Posterior cingulate gyrus (tissue), 11 donors: Measurements from ENCODE around the gene CPSF7.

Experiments used
- DNase-seq, 10 donors: peaks; one replicate each; pipeline versions ENCODE4 v3.0.0 to v3.0.0-alpha.2; 2020 to 2021; ENCODE audit warnings: mixed read lengths in 3 of 10
- intact Hi-C: fragments of 100-400 bp; cut with DNase I; formaldehyde crosslinking; loops from one replicate; pipeline ENCODE4 v1.15.1; 2023

The CPSF7 gene

DNA sequence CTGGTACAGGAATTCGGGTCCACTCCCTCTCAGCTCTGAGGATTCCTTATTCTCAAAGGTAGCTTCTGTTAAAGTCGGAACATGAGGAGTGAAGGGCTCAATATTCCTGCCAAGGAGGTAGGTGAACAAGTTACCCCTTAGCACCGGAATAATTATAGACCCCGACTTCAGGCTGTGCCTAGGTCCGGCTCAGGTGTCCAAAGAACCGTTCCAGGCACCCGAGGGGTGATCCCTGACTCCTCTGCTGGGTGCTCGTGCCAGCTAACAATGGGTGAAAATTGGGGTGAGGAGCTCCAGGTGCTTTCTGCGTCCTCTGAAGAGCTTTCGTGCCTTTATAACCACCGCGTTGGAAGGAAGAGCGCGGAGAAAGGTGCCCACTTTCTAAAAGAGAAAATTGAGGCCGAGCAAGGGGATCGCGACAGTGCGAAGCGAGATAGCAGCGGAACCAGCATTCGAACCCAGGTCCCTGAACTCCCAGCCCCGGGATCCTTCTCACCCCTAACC, 68.5 kb downstream of the CPSF7 start:
- intact Hi-C loops, result loop anchor here (1.0 kb wide), 1 partner anchor 28 kb away; the partner anchor contains the start of genes DDB1 and TKFC
- peak in 1 of 10 donors; percentile 56 for DNase-seq

DNA sequence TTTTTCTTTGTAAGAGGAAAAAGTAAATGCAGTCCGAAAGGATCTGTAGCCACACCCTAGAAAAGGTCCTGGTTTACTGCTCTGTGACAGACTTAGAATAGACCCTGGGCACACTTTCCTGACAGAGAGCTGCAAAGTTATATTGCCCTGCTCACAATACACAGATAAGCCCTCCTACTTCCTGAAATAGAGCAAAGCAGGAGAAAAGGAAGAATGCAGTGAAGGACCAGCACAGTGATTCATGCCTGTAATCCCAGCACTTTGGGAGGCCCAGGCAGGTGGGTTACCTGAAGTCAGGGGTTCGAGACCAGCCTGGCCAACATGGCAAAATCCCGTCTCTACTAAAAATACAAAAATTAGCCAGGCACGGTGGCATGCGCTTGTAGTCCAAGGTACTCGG, 70.3 kb downstream of the CPSF7 start:
- DNase-seq, result peak in 1 of 10 donors; percentile 37

DNA sequence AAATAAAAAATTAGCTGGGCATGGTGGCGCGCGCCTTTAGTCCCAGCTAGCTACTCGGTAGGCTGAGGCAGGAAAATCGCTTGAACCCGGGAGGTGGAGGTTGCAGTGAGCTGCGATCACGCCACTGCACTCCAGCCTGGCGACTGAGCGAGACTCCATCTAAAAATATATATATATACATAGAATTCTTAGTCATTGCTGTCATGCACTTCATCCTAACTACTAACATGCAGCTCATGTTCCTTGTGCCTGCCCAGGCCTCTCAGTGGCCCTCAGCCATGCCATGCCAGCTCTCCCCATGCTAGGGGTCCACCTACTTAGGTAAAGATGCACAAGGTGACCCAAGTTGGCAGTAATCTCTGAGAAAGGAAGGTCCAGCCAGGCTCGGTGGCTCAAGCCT, 71.2 kb downstream of the CPSF7 start:
- DNase-seq, result peak in 2 of 10 donors; percentile 59 to 67
- intact Hi-C loops, result no loop called here

More for the DNA sequence above, 70.3 kb downstream of the CPSF7 start:
- intact Hi-C loops, result no loop called here

DNA sequence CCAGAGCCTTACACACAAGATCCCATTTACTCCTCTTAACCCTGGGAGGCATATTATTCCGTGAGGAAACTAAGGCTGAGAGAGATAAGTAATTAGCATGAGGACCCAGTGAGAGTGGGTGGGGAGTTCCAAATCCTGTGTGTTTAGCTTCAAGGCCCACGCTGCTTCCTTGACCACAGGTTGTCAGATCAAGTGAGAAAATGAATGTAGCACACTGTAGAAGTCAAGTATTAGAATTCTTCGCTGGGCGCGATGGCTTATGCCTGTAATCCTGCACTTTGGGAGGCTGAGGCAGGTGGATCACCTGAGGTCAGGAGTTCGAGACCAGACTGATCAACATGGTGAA, 71.9 kb downstream of the CPSF7 start:
- intact Hi-C loops, result no loop called here

DNA sequence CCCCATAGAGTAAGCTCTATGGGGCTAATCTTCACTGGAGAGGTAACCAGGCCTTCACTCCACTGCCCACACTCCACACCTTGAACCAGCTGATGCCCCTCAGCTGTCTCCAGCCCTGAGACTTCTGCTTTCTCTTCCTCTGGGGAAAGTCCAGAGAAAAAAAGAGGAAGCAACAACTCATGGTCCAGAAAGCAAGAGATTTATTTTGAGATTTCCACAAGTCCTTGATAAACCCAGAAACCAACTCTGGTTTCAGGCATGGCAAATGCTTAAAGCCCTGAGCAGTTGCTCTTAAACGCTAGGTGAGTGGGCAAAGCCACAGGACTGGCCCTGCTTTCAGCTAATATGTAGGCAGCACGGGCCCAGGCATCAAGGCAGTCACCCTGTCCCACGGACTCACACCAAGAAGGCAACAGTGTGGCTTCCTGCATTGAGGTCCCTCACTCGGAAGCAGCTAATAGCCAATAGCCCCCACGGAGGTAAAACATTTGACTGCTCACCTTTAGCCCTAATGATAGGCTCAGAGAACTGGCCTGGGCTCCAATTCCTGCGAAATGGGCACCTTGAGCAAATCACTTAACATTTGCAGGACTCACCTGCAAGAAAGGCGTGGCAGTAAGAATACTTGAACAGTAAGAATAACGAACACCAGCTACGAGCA, 72.4 kb downstream of the CPSF7 start:
- intact Hi-C loops, result no loop called here
- peak in 2 of 10 donors; percentile 32 to 84 for DNase-seq

More for the DNA sequence above, 71.9 kb downstream of the CPSF7 start:
- DNase-seq, result peak in 2 of 10 donors; percentile 37 to 39

DNA sequence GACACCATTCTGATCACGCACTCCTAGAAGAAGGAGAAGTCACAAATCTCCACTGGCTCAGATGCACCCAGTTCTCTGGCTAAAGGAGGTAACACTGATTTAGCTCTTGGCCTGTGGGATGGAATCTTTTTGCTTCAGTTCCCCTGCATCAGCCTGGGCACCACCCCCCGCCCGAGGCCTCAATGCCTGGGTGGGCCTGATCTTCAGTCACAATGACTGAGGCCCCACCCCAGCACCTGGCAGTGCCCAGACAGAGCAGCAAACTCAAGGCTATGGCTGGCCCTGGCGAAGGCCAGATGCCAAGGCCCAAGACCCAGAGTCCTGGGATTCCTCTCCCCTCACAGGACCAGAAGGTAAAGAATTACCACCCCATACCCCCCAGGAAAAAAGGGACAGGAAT, 73.1 kb downstream of the CPSF7 start:
- intact Hi-C loops, result no loop called here
- DNase-seq, result peak in 2 of 10 donors; percentile 18 to 67

DNA sequence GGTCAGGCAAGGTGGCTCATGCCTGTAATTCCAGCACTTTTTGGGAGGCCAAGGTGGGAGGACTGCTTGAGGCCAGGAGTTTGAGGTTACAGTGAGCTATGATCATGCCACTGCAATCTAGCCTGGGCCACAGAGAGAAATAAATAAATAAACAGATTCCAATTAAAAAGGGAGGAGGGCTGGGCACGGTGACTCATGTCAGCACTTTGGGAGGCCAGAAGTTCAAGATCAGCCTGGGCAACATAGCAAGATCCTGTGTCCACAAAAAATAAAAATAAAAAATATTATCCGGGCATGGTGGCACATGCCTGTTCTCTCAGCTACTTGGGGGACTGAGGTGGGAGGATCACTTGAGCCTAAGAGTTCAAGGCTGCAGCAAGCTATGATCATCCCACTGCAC, 75.6 kb downstream of the CPSF7 start:
- peak in 1 of 10 donors; percentile 3 for DNase-seq
- intact Hi-C loops, result no loop called here

DNA sequence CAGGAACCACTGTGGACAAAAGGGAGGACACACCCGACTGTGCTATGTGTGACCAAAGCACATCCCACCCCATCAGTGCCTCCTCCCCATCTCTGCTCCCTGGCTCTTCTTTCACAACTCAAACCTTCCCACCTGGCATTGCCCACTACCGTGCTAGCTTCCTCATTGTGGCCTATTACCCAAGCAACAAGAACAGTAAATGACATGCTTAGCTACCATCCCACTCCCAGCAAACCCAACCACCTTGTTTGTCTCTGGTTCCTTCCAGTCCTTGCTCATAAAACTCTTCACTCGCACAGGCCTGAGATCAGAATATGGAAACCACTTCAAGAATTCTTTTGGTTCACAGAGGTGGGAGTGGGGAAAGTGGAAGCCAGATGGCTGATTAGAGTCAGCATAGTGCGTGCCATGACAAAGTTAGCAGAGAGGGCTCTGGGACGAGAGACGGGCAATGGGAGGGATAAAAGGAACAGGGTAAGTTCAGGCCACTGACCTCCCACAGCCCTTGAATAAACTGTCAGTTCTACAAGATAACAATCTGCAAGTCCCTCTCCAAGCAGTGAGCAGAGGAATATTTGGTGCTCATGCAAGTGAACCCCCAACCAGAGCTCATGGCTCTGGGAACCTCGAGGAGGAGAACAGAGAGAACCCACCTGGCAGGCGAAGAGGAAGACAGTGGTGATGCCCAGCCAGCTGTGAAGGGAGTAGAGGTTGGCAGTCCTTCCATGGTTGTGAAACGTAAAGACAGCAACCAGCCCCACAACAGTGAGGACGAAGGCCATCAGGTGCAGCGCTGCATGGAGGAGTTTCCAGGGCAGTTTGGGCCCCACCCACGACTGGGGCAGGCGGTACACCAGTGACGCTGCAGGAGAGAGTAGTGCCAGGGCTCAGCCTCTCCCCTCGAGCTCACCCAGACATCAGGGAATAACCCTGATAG, 76.4 kb downstream of the CPSF7 start:
- DNase-seq, result peak in 1 of 10 donors; percentile 38
- intact Hi-C loops, result no loop called here
